Putamen (tissue), 1 donor: ENCODE measurements around the gene ARHGEF7.

ENCODE experiments used
- DNase-seq: peaks from one replicate; pipeline ENCODE4 v3.0.0-alpha.2; 2016; ENCODE audit warnings: low spot score

The ARHGEF7 gene

DNA sequence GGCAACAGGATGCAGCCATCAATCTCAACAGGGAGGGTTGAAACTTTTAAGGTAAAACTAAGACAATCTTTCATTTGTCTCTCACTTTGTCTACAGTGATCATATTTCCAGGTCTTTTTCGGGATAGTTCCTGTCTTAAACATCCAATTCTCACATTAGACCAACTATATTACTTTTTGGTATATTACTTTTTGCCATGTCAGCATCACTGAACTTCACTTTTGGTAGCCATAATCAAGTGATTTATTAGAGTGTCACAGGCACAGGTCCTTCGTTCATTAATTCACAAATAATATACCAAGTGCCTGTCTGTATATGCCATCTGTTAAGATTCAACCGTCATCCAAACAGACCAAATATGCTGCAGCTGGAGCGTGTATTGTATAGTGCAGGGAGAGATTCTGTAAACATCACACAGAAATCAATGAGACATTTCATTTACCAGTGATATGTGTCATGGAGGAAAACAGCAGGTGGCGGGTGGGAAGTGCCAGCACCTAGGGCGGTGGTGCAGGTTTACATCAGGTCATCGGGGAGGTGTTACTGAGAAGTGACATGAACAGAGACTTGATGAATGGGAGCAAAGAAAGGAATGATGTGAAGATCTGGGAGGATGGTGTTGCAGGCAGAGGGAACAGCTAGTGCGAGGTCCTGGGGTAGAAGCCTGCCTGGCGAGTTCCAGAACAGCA lies 24.9 kb downstream of the ARHGEF7 start:
- DNase-seq = no peak

DNA sequence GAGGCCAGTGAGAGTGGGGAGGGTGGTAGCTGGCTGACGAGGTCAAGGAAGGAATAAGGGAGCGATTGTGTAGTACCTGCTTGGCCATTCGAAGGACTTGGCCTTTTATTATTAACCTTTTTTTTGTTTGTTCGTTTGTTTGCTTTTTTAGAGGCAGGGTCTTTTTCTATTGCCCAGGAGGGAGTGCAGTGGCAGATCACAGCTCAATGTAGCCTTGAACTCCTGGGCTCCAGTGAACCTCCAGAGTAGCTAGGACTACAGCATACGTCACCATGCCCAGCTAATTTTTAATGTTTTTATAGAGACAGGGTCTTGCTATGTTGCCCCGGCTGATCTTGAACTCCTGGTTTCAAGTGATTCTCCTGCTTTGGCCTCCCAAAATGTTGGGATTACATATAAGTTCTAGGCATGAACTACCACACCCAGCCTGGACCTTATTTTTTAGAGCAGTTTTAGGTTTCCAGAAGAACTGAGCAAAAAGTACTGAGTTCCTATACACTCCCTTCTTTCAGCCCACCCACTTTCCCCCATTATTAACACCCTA lies 25.5 kb downstream of the ARHGEF7 start:
- no peak for DNase-seq

DNA sequence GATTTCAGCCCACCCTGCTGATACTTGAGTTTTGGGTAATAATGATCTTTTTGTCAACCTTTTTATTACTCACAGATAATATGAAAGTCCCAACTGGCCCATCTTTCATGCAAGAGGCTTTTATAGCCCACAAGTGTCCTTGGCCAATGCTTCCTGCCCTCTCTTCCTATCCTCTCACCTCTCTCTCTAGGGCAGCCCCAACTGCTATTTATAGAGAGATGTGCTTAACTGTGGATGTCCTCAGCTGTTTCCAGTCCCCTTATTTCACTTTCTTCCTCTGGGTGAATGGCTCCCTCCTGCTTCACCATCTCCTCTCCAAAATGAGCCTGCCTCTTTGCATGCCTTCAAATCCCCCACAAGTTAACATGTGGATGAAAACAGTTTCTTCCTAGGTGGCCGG lies 27.4 kb downstream of the ARHGEF7 start:
- DNase-seq = no peak

DNA sequence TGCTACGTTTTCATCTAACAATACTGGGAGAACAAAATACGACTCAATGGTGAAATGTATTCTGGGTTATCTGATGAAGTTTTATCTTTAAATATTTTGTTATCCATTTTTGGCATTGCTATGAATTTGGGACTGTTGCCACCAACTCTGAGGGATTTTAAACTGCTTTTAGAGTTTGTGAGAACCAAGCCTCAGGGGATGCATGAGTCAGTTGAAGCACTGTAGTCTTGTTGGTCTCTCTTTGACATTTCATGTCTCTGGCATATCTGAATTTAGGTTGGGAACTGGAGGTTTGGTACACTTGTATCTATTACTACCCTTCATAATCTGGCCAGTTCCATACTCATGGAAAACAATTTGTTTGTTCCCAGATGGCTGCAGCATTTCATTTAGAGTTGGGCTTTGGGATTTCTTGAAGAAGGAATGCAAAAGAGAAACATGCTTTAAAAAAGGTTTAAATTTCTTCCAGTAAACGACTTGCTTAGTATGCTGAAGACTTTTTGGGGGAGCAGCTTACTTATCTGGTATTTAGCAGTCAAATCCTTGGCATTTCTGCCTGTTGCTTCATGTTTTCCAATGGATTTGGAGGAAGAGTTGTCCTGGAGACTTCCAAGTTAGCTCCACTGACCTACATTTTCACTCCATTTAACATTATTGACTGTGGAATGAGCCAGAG lies 28.9 kb downstream of the ARHGEF7 start:
- no peak for DNase-seq

DNA sequence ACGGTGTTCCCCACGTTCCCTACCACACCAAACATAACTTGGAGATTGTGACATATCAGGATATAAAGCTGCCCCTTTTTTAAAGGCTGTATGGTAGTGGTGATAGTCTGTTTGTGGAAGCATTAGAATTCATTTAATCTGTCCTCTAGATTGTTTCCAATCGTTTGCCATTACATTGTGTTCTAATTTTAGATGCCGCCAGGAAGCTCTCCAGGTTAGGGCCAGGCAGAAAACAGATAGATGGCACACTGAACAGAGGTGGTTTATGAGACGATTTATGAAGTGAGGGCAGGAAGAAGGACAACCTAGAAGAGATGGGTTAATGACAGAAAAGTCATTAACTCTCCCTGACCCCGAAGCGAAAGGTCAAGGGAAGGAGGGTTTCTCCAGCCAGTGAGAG lies 30.0 kb downstream of the ARHGEF7 start:
- no peak for DNase-seq

DNA sequence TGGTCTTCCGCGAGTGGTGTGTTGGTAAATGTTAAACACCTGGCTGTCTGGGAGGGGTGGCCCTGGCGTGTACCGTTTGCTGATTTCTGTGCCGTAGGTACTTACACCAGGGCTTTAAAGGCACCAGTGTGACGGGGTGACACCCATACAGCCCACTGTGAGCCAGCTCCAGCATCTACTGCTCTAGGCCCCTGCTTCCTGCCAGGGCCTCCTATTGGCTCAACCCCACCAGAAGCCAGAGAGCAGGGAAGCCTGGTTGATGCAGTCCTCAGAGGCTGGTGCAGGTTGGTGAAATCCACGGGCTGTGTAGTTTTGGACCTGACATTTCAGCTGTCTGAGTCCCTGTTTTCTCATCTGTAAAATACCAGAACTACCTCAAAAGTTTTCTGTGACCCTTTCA lies 30.4 kb downstream of the ARHGEF7 start:
- no peak for DNase-seq

DNA sequence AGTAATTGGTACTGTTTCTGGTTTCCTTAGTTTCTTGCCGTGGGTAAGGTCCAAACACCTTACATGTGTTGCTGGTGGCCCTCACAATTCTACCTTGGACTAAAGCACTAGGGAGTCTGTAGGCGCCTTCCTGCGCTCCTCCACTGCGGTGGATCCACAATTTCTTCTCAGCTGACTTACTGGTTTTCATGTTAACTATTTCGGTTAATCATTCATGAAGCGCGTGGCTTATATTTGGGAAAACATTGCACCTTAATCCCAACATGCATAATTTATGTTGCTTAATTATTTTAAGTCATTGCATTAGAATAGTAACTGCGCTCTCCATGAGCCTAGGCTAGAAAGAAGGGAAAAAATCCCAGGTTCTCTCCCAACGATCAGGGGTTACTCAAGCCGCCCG lies 37.7 kb downstream of the ARHGEF7 start:
- no peak for DNase-seq

DNA sequence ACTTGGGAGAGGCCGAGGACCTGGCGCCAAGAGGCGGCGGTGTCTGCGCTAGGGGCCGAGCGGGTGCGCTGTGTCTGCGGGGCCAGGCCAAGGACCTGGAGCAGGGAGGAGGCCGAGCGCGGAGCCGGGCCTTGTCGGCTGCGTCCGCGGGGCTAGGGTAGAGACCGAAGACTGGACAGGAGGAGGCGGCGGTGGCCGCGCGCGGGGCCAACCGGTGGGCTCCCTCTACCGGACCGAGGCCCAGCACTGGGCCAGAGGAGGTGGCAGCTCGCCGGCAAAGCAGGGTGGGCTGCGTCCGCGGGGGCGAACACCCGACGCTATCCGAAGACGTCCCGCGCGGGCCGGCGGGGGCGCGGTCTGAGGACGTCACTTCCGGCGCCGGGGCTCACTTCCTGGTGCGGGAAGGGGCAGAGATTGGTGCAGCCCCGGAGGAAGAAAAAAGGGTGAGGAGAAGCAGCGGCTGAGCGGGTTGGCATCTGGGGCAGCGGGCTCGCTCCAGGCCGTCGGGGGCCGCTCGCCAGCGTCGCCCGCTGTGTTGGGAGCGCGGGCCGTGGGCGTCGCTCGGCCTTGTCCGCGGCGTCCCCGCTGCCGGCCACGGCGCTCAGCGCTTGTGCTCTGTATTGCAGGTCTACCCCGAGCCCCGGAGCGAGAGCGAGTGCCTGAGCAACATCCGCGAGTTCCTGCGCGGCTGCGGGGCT lies 38.3 kb downstream of the ARHGEF7 start:
- peak; percentile 92 for DNase-seq

DNA sequence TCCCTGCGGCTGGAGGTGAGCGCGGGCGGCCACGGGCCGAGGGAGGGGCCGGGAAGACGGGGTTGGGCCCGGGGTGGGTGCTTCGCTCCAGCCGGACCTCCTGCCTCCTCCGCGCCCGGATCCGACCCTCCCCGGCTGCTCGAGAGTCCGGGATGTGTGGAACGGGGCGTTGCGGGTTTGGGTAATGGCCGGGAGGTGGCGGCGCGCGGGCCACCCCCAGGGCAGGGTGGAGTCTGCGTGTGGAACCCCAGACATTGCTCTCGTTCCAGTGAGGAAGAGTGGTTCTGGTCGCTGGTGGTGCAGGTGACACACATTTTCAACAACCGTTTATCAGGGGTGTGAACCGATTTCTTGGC lies 38.8 kb downstream of the ARHGEF7 start:
- DNase-seq = peak; percentile 49

DNA sequence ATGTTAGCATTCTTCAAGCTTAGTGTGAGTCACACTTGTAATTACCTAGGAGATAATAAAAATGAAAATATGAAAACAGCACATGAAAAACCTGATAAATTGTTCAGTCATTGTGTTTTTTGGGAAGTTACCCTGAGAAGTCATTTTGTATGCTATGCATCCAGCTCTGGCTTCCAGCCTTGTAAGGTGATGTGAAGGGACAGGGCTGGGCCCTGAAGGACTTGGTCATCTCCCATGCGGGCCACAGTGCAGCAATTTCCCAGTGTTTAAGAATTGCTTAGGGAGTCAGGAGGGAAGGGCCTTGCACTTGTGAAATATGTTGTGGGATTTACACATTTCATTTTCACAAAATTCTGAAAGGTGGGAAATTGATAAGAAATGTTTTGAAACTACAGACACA lies 41.3 kb downstream of the ARHGEF7 start:
- no peak for DNase-seq

DNA sequence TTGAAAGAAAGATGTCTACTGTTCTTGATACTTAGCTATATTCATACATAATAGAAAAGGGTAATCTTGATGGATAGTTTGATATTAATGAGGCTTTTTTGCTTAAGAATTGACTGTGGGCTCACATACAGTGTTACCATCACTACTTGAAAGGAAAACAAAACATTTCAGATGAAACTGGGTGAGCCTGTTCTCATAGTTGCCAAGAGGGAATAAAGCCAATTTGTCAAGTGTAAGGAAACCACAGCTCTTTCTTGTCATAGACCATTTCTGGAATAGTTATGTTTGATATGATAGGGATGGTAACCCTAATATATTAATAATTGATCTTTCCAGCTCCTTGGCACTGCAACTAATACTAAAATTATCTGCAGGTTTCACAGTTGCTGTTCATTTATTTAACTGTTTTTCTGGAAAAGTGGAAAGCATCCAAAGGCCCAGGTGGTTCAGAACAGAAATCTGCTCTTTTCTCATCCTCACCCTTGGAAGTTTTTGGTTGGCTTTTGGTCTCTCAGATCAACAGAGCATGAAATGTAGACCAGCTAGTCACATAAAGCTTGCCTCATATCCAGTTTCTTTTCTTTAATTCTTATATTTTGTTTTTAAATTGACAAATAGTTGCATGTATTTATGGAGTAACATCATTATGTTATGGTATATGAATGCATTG lies 43.2 kb downstream of the ARHGEF7 start:
- DNase-seq = no peak

DNA sequence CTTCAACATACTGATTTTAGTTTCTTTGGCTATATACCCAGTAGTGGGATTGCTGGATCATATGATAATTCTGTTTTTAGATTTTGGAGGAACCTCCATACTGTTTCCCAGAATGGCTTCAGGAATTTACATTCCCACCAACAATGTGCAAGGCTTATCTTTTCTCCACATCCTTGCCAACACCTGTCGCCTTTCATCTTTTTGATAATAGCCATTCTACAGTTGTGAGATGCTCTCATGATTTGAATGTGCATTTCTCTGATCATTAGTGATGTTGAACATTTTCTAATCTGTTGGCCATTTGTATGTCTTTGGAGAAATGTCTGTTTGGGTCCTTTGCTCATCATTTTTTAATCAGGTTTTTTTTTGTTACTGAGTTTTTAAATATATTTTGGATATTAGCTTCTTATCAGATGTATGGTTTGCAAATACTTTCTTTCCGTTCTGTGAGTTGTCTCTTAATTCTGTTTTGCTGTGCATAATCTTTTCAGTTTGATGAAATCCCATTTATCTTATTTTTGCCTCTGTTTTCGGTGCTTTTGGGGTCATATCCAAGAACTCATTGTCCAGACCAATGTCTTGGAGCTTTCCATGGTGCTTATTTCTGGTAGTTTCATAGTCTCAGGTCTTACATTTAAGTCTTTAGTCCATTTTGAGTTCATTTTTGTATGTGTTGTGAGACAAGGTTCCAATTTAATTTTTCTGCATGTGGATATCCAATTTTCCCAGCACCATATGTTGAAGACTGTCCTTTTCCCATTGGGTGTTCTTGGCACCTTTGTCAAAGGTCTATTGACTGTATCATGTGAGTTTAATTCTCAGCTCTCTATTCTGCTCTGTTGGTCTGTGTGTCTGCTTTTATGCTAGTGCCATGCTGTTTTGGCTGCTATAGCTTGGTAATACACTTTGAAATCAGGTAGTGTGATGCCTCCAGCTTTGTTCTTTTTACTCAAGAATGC lies 44.5 kb downstream of the ARHGEF7 start:
- no peak for DNase-seq

DNA sequence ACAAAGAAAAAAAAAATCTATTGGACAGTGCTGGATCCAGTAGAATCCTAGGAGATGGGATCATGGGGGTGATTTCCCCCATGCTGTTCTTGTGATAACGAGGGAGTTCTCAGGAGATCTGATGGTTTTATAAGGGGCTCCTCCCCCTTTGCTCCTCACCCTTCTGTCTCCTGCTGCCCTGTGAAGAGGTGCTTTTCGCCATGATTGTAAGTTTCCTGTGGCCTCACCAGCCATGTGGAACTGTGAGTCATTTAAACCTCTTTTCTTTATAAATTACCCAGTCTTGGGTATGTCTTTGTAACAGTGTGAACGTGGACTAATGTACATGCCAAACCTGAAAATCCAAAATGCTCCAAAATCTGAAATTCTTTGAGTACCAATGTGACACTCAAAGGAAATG lies 45.5 kb downstream of the ARHGEF7 start:
- no peak for DNase-seq

DNA sequence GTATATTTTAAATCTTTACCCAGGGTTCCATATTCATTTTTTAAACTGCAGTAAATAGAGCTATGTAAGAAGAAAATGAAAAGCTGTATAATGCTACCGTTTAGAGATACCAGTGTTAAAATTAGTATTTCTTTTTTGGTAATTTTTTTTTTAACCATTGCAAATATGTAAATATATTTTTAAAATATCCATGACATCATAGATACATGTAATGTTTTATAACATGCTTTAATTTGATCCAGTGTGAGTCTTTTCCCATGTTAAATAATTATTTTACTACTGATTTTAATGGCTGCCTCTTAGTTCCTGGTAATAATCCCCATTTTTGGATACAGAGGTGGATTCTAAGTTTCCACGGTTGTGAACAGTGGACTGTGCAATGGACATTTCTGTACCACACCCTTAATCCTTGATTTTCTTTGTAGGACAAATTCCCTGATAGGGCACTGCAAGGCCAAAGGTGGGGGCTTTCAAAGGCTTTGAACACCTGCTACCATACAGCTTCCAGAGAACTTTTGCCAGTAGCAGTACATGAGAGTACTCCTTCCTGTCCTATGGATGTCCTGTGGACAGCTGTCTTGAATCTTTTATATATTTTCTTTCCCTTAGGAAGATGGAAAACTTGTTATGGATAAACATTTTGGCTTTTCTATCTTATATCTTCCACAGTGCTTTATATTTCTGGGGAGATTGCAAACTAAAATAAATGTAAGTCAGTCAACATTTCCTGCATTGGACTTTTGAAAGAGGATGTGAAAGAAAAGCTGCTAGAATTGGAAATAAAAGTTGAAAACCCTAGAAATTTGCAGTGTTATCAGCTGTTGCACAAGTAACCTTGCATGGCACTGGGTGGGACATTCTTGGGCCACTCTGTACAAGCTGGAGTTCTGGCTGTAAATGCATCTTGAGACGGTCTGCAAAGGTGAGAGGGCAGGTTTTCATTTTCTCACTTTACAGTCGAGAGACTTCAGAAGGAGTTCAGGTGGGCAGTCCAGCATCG lies 46.8 kb downstream of the ARHGEF7 start:
- no peak for DNase-seq

DNA sequence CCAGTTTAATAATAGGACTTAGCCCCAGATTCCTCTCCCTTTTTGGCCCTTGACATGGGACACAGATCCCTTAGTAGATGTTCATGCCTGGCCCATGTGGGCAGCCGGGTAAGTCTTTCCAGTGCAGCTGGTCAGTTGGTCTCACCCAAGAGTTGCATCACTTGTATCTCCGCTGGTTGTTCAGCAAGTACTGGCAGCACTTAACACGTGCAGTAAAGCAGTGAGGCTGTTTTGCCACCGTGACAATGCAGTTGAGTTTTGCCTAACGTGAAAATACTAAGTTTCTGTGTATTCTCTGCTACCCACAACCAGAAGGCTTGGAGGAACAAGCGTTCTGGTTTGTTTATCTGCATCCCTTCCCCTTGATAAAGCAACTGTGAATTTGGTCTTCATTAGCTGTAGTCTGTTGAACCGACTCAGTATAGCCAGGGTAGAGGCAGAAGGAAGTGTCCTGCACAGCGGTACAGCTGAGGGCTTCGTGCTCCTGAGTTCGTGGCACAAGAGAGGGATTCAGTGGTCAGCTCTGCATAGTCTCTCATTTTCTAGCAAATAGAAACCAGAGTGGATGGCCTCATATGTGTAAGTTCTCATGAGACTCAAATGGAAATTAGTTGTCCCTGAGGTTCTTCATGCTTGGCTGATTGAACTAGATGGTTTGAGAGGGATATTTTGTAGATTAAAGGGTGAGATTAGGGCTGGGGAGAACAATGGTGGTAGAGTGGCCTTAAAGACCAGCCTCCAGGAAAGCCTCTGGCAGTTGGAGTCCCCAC lies 50.3 kb downstream of the ARHGEF7 start:
- DNase-seq = no peak

DNA sequence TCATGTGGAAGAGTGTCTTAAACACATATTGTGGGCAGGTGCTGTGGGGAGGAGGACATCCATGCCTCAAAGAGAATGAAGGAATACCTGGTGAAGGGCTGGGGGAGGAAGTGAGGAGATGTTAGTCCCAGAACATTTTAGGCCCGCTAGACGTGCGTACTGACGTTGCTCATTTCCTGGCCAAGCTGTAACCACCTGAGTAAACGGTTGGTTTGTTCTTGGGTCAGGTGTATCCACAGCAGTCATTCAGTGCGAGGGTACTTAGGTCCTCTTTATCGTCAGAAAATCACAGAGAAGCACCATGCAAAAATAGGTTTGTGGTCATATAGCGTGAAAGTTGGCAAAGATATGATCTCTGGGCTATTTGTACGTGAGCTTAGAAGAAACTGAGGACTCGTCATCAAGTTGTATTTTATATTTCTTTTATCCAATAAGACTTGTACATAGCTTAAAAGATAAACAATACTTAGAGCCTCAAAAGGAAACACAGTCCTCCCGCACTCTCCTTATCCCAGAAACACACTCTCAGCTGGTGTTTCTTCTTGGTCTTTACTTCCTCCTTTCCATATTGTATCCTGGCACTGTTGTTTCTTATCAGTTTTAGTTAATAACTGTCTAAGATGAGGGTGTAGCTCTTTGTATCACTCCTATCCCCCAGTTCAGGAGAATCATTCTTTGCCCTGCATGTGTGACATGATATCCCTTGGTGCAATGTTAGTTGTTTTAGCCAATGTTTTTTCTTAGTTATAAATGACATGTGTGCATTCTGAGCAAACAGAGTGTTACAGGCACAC lies 52.0 kb downstream of the ARHGEF7 start:
- DNase-seq = no peak

DNA sequence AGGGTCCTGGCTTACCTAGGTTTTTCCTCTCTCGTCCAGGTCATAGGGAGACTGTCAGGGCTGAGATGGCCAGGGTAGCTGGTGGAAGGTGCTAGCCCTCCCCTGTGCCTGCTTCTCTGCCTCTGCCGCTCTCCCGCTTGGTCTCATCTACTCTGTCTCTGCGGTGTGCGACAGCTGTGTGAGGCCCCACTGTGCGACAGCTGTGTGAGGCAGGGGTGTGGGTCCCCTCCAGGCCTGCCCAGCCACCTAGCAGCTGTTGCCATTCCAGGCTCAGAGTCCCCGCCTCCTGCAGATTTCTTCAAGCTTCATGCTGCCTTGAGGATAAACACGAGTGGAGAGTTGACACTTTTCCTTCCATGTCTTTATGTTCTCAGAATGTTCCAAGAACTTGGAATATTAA lies 53.0 kb downstream of the ARHGEF7 start:
- DNase-seq = no peak

DNA sequence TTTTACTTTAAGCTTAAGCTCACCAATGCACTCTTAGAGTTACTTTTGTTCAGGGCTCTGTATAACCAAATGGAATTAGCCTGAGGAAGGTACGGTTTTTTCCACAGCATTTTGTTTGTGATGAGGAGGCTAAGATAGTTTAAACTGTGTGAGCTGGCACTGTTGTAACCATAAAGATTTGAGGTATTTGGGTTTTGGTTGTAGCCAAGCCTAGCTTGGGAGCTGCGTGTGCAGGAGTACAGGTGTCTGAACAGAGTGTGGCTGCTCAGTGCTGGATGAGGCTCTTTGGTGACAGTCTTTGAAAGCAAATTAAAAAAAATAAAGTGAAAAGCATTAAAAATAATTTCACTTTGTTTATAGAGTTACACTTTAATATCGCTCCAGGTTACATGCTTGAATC lies 56.0 kb downstream of the ARHGEF7 start:
- no peak for DNase-seq

DNA sequence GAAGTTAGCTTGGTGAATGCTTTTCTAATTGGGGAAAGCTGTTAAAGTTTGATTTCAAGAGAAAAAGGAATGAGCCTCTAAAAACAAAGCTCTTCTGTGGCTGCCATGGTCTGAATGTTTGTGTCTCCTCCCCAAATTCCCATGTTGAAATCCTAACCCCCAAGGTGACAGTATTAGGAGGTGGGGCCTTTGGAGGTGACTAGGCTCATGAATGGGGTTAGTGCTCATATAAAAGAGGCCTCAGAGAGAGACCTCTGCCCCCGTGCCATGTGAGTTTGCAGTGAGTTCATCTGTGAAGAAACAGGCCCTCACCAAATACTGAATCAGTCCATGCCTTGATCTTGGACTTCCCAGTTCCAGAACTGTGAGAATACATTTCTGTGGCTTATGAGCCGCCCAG lies 56.5 kb downstream of the ARHGEF7 start:
- DNase-seq = no peak
